Mucosa of descending colon (tissue), 3 donors: Measurements from ENCODE around the gene FSTL1. TPM values are rescaled to one million over a fixed set of nuclear protein-coding genes. Genes with fewer than 3 reads are reported as not detected.

Experiments
- ATAC-seq: fragments of 200-7000 bp; cut with Tn5 transposase; one replicate; pipeline ENCODE4 v1.9.1; 2020; ENCODE audit warnings: mild to moderate bottlenecking, moderate library complexity
- DNase-seq, 3 donors: peaks; one replicate each; pipeline ENCODE4 v3.0.0-alpha.2; 2020
- H3K36me3 ChIP-seq: fragments of 200-600 bp; one replicate; pipeline ENCODE4 v1.8.0; 2021; ENCODE audit warnings: low read depth, mild to moderate bottlenecking
- H3K4me1 ChIP-seq: fragments of 200-600 bp; one replicate; pipeline ENCODE4 v1.8.0; 2021; ENCODE audit warnings: low read depth, mild to moderate bottlenecking
- H3K4me3 ChIP-seq: fragments of 200-600 bp; one replicate; pipeline ENCODE4 v1.8.0; 2021; ENCODE audit warnings: mild to moderate bottlenecking
- H3K9me3 ChIP-seq: fragments of 200-600 bp; one replicate; pipeline ENCODE4 v1.8.0; 2021; ENCODE audit warnings: mild to moderate bottlenecking
- CTCF ChIP-seq: fragments of 200-600 bp; IDR thresholded peaks from one replicate; pipeline ENCODE4 v1.8.0; 2022; ENCODE audit warnings: antibody characterized with exemption, mild to moderate bottlenecking
- intact Hi-C, 2 donors: fragments of 100-400 bp; cut with DNase I in 1 of 2; cut with micrococcal nuclease in 1 of 2; formaldehyde crosslinking; loops; one replicate each; pipeline versions ENCODE4 v1.11.0 to v1.11.1; 2022; cut with DNase I, micrococcal nuclease
- total RNA-seq, 3 donors: library from RNA; stranded (reverse); fragmentation: NEBNext Ultra II Directional in 2 of 3; extraction: Animal tissue kit (Norgen Biotek cat#: 25700) in 2 of 3; gene quantifications; one replicate each; pipeline versions ENCODE4 v1.2.1 to v1.2.4, GENCODE V29; 2021 to 2023
- donor health status: DM: no; HTN: no; CAD: no; lungs with moderate emphysema.
- donor health status: DM: no; HTN: no; CAD: no.
- donor health status: DM: no; HTN: yes; CAD: no.

Gene FSTL1
- total RNA-seq, 3 donors from 2014 or later, result 28.1 to 246 (median 108) TPM

GRCh38 chr3:120344349-120344748 is 106.4 kb downstream of the FSTL1 start:
- no peak for TF ChIP-seq CTCF
- intact Hi-C loops, result no loop called here

More at GRCh38 chr3:120344349-120344748, 106.4 kb downstream of the FSTL1 start:
- no peak for ATAC-seq
- Histone ChIP-seq H3K4me1 (peaks cover 6% of the 10 kb centered on the region), H3K9me3 (peaks cover 9% of the 10 kb centered on the region), H3K4me3 (no peak overlapping the region), H3K36me3 (no peaks in the 10 kb centered on the region)
- no peak for DNase-seq

Other genes with a start within 250 kb of the FSTL1 start
- gene GPR156, start 165.8 kb downstream of the FSTL1 start, total RNA-seq, result 1 to 10 TPM in 1 of 3 donors, under 1 TPM in 1, not detected in 1; 0.34 to 2.7 TPM
- 10 to 100 TPM; 10.5 to 28.2 (median 13.1) TPM for gene LRRC58, start 101.6 kb downstream of the FSTL1 start, total RNA-seq
- 100 to 1,000 TPM; 142 to 182 (median 157) TPM for gene NDUFB4, start 145.3 kb upstream of the FSTL1 start, total RNA-seq
- gene HGD, start 231.2 kb upstream of the FSTL1 start, total RNA-seq, result 10 to 100 TPM; 15.7 to 53.3 (median 46.0) TPM